Suppressor macrophage (primary cell): Measurements from ENCODE around the gene GJA8.
"Not testable (repeated sequence)": the region's sequence is repeated elsewhere in the genome, so short reads cannot be mapped to it uniquely, and the experiment has no call there.

Experiments used
- DNase-seq, 4 experiments: peaks; one replicate each; pipeline ENCODE4 v3.0.0-alpha.2; 2020 to 2022
- total RNA-seq, 17 experiments: gene quantifications; one replicate each; lab custom pipeline; 2026; ENCODE audit warnings: mixed read lengths in 6 of 17, inconsistent platforms in 3 of 17; lab: John Stamatoyannopoulos, UW

GJA8 gene
- total RNA-seq, result 0 to 0.77 (median 0) reads per million in 17 experiments

GRCh38 chr1:147902253-147902845 is at the start of gene GJA8:
Gene GJA8 (plus strand): TSS chr1:147902795. CDS start chr1:147907956, 5,161 bp downstream.
- DNase-seq, result no peak

- DNase-seq, result no peak
Measured at GRCh38 chr1:147853391-147853790, 49.2 kb upstream of the GJA8 start.

GRCh38 chr1:147854989-147855388 is 47.6 kb upstream of the GJA8 start:
- not testable (repeated sequence) for DNase-seq

- not testable (repeated sequence) for DNase-seq
Measured at GRCh38 chr1:147855996-147856395, 46.6 kb upstream of the GJA8 start.

GRCh38 chr1:147867204-147867603 is 35.4 kb upstream of the GJA8 start:
- DNase-seq, result not testable (repeated sequence)

- no peak for DNase-seq
Measured at GRCh38 chr1:147878022-147878421, 24.6 kb upstream of the GJA8 start.

GRCh38 chr1:147879911-147880310 is 22.7 kb upstream of the GJA8 start:
- no peak for DNase-seq

GRCh38 chr1:147882535-147882934 is 20.1 kb upstream of the GJA8 start:
- no peak for DNase-seq

GRCh38 chr1:147890177-147890790 is 12.3 kb upstream of the GJA8 start:
- peak; percentile 75 to 92 (median 84) for DNase-seq

GRCh38 chr1:147891088-147891487 is 11.5 kb upstream of the GJA8 start:
- no peak for DNase-seq

- DNase-seq, result peak in 2 of 4 experiments; percentile 21 to 38
Measured at GRCh38 chr1:147892216-147892615, 10.4 kb upstream of the GJA8 start.

- peak; percentile 45 to 72 (median 60) for DNase-seq
Measured at GRCh38 chr1:147892731-147893214, 9.8 kb upstream of the GJA8 start.

GRCh38 chr1:147895123-147895522 is 7.5 kb upstream of the GJA8 start:
- no peak for DNase-seq

- DNase-seq, result no peak
Measured at GRCh38 chr1:147897029-147897752, 5.4 kb upstream of the GJA8 start.

- no peak for DNase-seq
Measured at GRCh38 chr1:147897789-147898188, 4.8 kb upstream of the GJA8 start.

- DNase-seq, result no peak
Measured at GRCh38 chr1:147904726-147905125, 2.1 kb downstream of the GJA8 start.

- no peak for DNase-seq
Measured at GRCh38 chr1:147907786-147908509, 5.4 kb downstream of the GJA8 start.

- no peak for DNase-seq
Measured at GRCh38 chr1:147912553-147912952, 10.0 kb downstream of the GJA8 start.

GRCh38 chr1:147913362-147913942 is 10.9 kb downstream of the GJA8 start:
- no peak for DNase-seq

GRCh38 chr1:147919896-147920295 is 17.3 kb downstream of the GJA8 start:
- peak; percentile 38 to 57 (median 52) for DNase-seq

GRCh38 chr1:147924813-147925212 is 22.2 kb downstream of the GJA8 start:
- DNase-seq, result no peak

GRCh38 chr1:147927215-147927614 is 24.6 kb downstream of the GJA8 start:
- not testable (repeated sequence) for DNase-seq
